ENCODE measurements around the gene PBX1. TPM values are rescaled to one million over a fixed set of nuclear protein-coding genes. Genes with fewer than 3 reads are reported as not detected.

Gene PBX1
- total and polyA plus RNA-seq, 4 donors: 2.2 to 17.3 (median 5.1) TPM

GRCh38 chr1:164780863-164781262, 221.9 kb downstream of the PBX1 start:
- 96% methylated on average over 8 of the region's 8 CpGs for WGBS
- no peaks in the 10 kb centered on the region for H3K27me3 ChIP-seq (ENCODE audit: control insufficient read depth in 4 of 4, insufficient read depth in 4 of 4, low read length in 3 of 4)
- no peak for TF ChIP-seq FOXA2 (IDR thresholded peaks at IDR 0.05)
- TF ChIP-seq CTCF (IDR thresholded peaks at IDR 0.05; ENCODE audit: low read depth, low read length, missing input control): no peak
- no peak for TF ChIP-seq RXRA (IDR thresholded peaks at IDR 0.05)
- no peak for TF ChIP-seq FOXA1 (IDR thresholded peaks at IDR 0.05)
- H3K36me3 ChIP-seq (ENCODE audit: control insufficient read depth in 4 of 4, insufficient read depth in 3 of 4, low read depth in 1 of 4, low read length in 3 of 4): no peaks in the 10 kb centered on the region
- no peak for DNase-seq (ENCODE audit: low spot score)
- no peaks in the 10 kb centered on the region for H3K9me3 ChIP-seq (ENCODE audit: control insufficient read depth in 4 of 4, low read length in 3 of 4)
- no peak overlapping the region for H3K27ac ChIP-seq (ENCODE audit: low read depth in 1 of 2, low read length in 2 of 2)
- H3K9ac ChIP-seq (ENCODE audit: low read depth in 1 of 2, low read length in 2 of 2): no peak overlapping the region
- H3K4me3 ChIP-seq (ENCODE audit: low read depth in 1 of 3, low read length in 3 of 3): no peak overlapping the region
- H3K4me1 ChIP-seq (ENCODE audit: control insufficient read depth in 4 of 4, insufficient read depth in 4 of 4, low read length in 3 of 4): no peaks in the 10 kb centered on the region

- no peak overlapping the region for H3K27ac ChIP-seq (ENCODE audit: low read depth in 1 of 2, low read length in 2 of 2)
- WGBS: 86% methylated on average over 1 of the region's 1 CpG
- H3K36me3 ChIP-seq (ENCODE audit: control insufficient read depth in 4 of 4, insufficient read depth in 3 of 4, low read depth in 1 of 4, low read length in 3 of 4): no peaks in the 10 kb centered on the region
- TF ChIP-seq ATF3 (IDR thresholded peaks at IDR 0.05) (no peak), TAF1 (conservative IDR thresholded peaks at IDR 0.05) (no peak), HNF4G (IDR thresholded peaks at IDR 0.05) (no peak), MAX (IDR thresholded peaks at IDR 0.05) (no peak), REST (IDR thresholded peaks at IDR 0.05) (no peak), JUND (IDR thresholded peaks at IDR 0.05) (no peak), RAD21 (IDR thresholded peaks at IDR 0.05) (no peak)
- DNase-seq (ENCODE audit: low spot score): no peak
- no peak overlapping the region for H3K4me3 ChIP-seq (ENCODE audit: low read depth in 1 of 3, low read length in 3 of 3)
- H3K4me1 ChIP-seq (ENCODE audit: control insufficient read depth in 4 of 4, insufficient read depth in 4 of 4, low read length in 3 of 4): peaks cover 0 to 2% (median 0%) of the 10 kb centered on the region in 4 donors
- H3K9ac ChIP-seq (ENCODE audit: low read depth in 1 of 2, low read length in 2 of 2): no peak overlapping the region
- H3K9me3 ChIP-seq (ENCODE audit: control insufficient read depth in 4 of 4, low read length in 3 of 4): no peaks in the 10 kb centered on the region
- H3K27me3 ChIP-seq (ENCODE audit: control insufficient read depth in 4 of 4, insufficient read depth in 4 of 4, low read length in 3 of 4): no peaks in the 10 kb centered on the region
Observed at GRCh38 chr1:164781972-164782371, 223.0 kb downstream of the PBX1 start.

GRCh38 chr1:164783778-164784555, 225.0 kb downstream of the PBX1 start:
- TF ChIP-seq RAD21 (IDR thresholded peaks at IDR 0.05) (no peak), HNF4G (IDR thresholded peaks at IDR 0.05) (no peak), MAX (IDR thresholded peaks at IDR 0.05) (no peak)
- Histone ChIP-seq H3K4me3 (ENCODE audit: low read depth in 1 of 3, low read length in 3 of 3) (no peak overlapping the region), H3K36me3 (ENCODE audit: control insufficient read depth in 4 of 4, insufficient read depth in 3 of 4, low read depth in 1 of 4, low read length in 3 of 4) (no peaks in the 10 kb centered on the region), H3K9ac (ENCODE audit: low read depth in 1 of 2, low read length in 2 of 2) (no peak overlapping the region), H3K4me1 (ENCODE audit: control insufficient read depth in 4 of 4, insufficient read depth in 4 of 4, low read length in 3 of 4) (peaks cover 0 to 7% (median 0%) of the 10 kb centered on the region in 4 donors), H3K27me3 (ENCODE audit: control insufficient read depth in 4 of 4, insufficient read depth in 4 of 4, low read length in 3 of 4) (no peaks in the 10 kb centered on the region), H3K9me3 (ENCODE audit: control insufficient read depth in 4 of 4, low read length in 3 of 4) (no peaks in the 10 kb centered on the region), H3K27ac (ENCODE audit: low read depth in 1 of 2, low read length in 2 of 2) (no peak overlapping the region)
- no peak for DNase-seq (ENCODE audit: low spot score)
- 94% methylated on average over 13 of the region's 13 CpGs for WGBS
